WTC11 (cell line): ENCODE data around the gene ITPR2.

ENCODE experiments used
- CREM ChIP-seq: sonication (generic); formaldehyde crosslinking; IDR thresholded peaks from 2 replicates; pipeline ENCODE4 v1.8.1; 2022; ENCODE audit warnings: mild to moderate bottlenecking, missing genetic modification reagents, moderate library complexity
- ZNF121 ChIP-seq: sonication (generic); formaldehyde crosslinking; IDR thresholded peaks from 2 replicates; pipeline ENCODE4 v1.8.0; 2023; ENCODE audit warnings: missing genetic modification reagents
- ZNF138 ChIP-seq: sonication (generic); formaldehyde crosslinking; conservative IDR thresholded peaks from 2 replicates; pipeline ENCODE4 v1.8.1; 2022; ENCODE audit warnings: mild to moderate bottlenecking, moderate library complexity, missing genetic modification reagents
- TF ChIP-seq, protein P1 (sequence below): fragments of 200-600 bp; IDR thresholded peaks from 2 replicates; pipeline ENCODE4 v1.8.0; 2022; ENCODE audit warnings: antibody characterized with exemption

DNA sequence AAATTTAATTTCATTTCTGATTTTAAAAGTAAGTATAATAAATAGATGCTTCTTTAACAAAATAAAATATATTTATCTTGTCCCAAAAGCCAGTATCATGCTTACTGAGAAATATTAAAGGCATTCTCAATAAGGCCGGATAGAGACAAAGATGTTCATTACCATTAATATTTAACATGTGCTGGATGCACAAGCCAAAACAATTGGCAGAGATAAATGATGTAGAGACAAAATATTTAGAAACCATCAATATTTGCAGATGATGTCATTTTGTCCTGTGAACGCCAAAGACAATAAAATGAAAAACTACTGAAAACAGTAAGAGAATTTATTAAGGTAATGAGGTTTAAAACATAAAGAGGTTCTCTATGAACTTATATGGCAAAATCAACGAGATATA is 313.5 kb downstream of the ITPR2 start:
- TF ChIP-seq, protein P1, sequence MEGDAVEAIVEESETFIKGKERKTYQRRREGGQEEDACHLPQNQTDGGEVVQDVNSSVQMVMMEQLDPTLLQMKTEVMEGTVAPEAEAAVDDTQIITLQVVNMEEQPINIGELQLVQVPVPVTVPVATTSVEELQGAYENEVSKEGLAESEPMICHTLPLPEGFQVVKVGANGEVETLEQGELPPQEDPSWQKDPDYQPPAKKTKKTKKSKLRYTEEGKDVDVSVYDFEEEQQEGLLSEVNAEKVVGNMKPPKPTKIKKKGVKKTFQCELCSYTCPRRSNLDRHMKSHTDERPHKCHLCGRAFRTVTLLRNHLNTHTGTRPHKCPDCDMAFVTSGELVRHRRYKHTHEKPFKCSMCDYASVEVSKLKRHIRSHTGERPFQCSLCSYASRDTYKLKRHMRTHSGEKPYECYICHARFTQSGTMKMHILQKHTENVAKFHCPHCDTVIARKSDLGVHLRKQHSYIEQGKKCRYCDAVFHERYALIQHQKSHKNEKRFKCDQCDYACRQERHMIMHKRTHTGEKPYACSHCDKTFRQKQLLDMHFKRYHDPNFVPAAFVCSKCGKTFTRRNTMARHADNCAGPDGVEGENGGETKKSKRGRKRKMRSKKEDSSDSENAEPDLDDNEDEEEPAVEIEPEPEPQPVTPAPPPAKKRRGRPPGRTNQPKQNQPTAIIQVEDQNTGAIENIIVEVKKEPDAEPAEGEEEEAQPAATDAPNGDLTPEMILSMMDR = no peak
- TF ChIP-seq ZNF121 (CRISPR knock-in tag) (no peak), ZNF138 (CRISPR knock-in tag) (no peak), CREM (no peak)
